HG03469 (cell line): Measurements from ENCODE around the gene SF3B5.
"Not testable (repeated sequence)": the region's sequence is repeated elsewhere in the genome, so short reads cannot be mapped to it uniquely, and the experiment has no call there.

ENCODE experiments used
- ATAC-seq: cut with Tn5 transposase; IDR thresholded peaks from one replicate; pipeline ENCODE4 v1.9.1; 2021; ENCODE audit warnings: mild to moderate bottlenecking, moderate library complexity, moderate number of reproducible peaks; ENCODE audit not compliant: unreplicated experiment

Gene SF3B5

GRCh38 chr6:144064402-144065212, 30.8 kb downstream of the SF3B5 start:
- peak; percentile 10 for ATAC-seq

GRCh38 chr6:144063744-144064401, 31.5 kb downstream of the SF3B5 start:
- ATAC-seq, result peak; percentile 76

GRCh38 chr6:144063246-144063743, 32.1 kb downstream of the SF3B5 start:
- ATAC-seq, result no peak

- no peak for ATAC-seq
These were observed 32.6 kb downstream of the SF3B5 start for GRCh38 chr6:144062786-144063185.

- no peak for ATAC-seq
These were observed 36.2 kb downstream of the SF3B5 start for GRCh38 chr6:144059139-144059538.

GRCh38 chr6:144055121-144055931, 40.0 kb downstream of the SF3B5 start:
- peak; percentile 52 for ATAC-seq

GRCh38 chr6:144053601-144054000, 41.8 kb downstream of the SF3B5 start:
- no peak for ATAC-seq

GRCh38 chr6:144052488-144052887, 42.9 kb downstream of the SF3B5 start:
- ATAC-seq, result no peak

- ATAC-seq, result no peak
These were observed 46.0 kb downstream of the SF3B5 start for GRCh38 chr6:144049386-144049785.

- no peak for ATAC-seq
These were observed 47.7 kb downstream of the SF3B5 start for GRCh38 chr6:144047688-144048087.

- ATAC-seq, result not testable (repeated sequence)
These were observed 48.7 kb downstream of the SF3B5 start for GRCh38 chr6:144046672-144047071.

GRCh38 chr6:144044989-144045388, 50.4 kb downstream of the SF3B5 start:
- ATAC-seq, result not testable (repeated sequence)
